Cardiac fibroblast (primary cell): Measurements from ENCODE around the gene THOC2.
"Not testable (repeated sequence)": the region's sequence is repeated elsewhere in the genome, so short reads cannot be mapped to it uniquely, and the experiment has no call there.

Experiments
- DNase-seq, 2 donors: peaks; one replicate each; pipeline versions ENCODE4 v3.0.0 to v3.0.0-alpha.2; 2010; ENCODE audit warnings: low read depth in 2 of 2
- H3K4me3 ChIP-seq, 2 donors: replicated peaks in 1 of 2; 1 replicate in 1 of 2; 2 replicates in 1 of 2; pipeline ENCODE4 v1.5.1; 2011; ENCODE audit warnings: low read depth in 2 of 2, low read length in 2 of 2, mild to moderate bottlenecking in 2 of 2, moderate library complexity in 1 of 2
- TF ChIP-seq, protein P1 (sequence below): IDR thresholded peaks from one replicate; pipeline ENCODE4 v1.5.1; 2011; ENCODE audit warnings: low read depth, mild to moderate bottlenecking, low read length, inconsistent platforms

Gene THOC2

DNA sequence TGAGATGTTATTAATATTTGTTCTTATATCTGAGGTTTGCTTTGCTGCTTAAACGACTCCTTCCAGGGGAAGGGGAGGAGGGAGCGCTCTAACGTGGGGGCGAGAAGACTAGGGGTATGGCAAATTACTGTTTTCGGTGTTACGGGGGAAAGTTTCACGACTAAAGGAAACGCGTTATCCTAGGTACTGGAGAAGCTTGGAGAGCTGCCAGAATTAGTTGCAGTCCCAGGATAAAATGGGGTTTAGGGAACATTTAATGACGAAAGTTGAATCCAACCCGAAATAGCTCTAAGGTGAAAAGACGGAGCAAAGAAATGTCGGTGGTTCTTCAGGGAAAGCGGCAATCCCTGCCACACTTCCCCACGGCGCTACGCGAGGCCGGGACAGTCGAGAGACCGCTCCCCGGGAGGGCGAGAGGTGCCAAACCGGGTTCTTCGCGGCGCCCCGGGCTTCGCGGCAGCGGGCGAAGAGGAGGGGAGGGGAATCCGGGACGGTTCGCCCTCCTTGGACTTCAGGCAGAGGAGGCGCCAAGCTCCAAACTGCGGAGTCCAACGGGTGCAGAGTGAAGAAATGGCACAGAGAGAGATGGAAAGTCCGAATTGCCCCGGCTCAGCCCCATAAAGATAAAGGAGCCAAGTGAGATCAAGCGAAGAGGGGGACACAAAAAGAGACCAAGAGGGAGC, 724 bp downstream of the THOC2 start:
- DNase-seq = peak in 1 of 2 donors; percentile 34
- peak overlapping the region; percentile 84 to 87 for H3K4me3 ChIP-seq
- TF ChIP-seq, protein P1, sequence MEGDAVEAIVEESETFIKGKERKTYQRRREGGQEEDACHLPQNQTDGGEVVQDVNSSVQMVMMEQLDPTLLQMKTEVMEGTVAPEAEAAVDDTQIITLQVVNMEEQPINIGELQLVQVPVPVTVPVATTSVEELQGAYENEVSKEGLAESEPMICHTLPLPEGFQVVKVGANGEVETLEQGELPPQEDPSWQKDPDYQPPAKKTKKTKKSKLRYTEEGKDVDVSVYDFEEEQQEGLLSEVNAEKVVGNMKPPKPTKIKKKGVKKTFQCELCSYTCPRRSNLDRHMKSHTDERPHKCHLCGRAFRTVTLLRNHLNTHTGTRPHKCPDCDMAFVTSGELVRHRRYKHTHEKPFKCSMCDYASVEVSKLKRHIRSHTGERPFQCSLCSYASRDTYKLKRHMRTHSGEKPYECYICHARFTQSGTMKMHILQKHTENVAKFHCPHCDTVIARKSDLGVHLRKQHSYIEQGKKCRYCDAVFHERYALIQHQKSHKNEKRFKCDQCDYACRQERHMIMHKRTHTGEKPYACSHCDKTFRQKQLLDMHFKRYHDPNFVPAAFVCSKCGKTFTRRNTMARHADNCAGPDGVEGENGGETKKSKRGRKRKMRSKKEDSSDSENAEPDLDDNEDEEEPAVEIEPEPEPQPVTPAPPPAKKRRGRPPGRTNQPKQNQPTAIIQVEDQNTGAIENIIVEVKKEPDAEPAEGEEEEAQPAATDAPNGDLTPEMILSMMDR = no peak

DNA sequence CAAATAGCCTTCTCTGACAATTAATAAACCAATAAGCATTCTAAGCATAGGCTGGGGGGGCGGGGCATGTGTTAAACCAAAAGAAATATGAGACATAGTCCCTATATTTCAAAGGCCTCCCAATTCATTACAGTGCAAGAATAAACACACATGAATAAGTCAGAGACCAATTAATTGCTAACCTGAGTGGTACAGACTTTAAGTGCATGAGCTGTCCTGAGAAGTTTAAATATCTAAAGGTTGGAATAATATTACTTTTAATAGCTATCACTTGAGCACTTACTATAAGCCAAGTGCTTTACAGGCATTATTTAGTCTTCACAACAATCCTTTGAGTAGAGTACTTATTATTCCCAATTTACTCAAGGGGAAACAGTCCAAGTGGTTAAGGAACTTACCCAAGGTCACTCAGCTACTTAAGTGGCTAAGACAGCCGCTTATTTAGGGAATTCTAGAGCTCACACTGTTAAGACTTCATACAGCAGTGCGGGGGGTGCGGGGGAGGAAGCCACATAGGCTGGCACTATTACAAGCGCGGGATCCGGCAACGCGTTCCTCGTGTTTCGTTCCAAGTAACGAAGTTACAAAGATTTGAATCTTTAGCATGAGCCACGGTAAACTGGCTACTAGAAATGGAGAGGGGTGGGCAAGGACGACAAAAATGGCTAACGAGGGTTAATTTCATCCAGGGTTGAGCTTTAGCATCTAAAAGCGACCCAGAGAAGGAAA, 1.4 kb downstream of the THOC2 start:
- H3K4me3 ChIP-seq = peak overlapping the region; percentile 84 to 87
- peak; percentile 34 to 40 for DNase-seq
- TF ChIP-seq, protein P1 = no peak

DNA sequence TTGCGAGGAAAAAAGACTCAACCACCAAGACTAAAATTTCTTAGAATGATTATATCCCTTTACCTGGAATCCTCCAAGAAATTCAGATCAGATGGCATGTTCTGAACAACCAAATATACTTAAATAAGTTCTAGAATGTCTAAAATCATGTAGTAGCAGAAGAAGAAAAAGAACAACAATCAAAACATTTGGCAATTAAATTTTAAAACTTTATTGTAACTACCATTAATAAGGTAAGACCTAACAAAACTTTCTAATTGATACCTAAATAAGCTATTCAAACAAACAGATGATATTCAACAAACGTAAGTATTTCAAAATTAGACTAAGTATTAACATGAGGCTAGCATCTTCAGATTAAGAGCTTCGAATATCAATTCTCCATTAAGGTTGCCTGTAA, 4.3 kb downstream of the THOC2 start:
- TF ChIP-seq, protein P1 = no peak
- DNase-seq = no peak
- H3K4me3 ChIP-seq = no peak overlapping the region

DNA sequence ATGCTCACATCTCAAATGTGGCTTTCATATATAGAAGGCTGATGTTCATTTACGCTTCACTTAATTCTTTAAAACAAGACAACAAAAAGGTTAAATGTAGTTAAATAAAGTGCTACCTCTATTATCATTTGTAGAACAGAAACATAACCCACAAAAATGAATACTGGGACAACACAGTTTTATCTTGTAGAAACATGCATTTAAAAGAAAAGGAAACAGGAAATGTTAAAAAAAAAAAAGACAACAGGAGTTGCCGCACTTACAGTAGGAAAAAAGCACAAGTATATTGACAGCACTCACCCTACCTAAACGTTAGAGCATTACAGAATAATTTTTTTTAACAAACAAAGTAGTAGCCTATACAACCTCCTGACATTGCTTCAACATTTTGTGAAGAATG, 4.8 kb downstream of the THOC2 start:
- H3K4me3 ChIP-seq = no peak overlapping the region
- TF ChIP-seq, protein P1 = no peak
- DNase-seq = no peak

DNA sequence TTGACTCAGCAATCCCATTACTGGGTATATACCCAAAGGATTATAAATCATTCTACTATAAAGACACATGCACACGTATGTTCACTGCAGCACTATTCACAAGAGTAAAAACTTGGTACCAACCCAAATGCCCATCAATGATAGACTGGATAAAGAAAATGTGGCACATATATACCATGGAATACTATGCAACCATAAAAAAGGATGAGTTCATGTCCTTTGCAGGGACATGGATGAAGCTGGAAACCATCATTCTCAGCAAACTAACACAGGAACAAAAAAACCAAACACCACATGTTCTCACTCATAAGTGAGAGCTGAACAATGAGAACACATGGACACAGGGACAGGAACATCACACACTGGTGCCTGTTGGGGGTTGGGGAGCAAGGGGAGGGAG, 10.7 kb downstream of the THOC2 start:
- DNase-seq, H3K4me3 ChIP-seq: not testable (repeated sequence)

DNA sequence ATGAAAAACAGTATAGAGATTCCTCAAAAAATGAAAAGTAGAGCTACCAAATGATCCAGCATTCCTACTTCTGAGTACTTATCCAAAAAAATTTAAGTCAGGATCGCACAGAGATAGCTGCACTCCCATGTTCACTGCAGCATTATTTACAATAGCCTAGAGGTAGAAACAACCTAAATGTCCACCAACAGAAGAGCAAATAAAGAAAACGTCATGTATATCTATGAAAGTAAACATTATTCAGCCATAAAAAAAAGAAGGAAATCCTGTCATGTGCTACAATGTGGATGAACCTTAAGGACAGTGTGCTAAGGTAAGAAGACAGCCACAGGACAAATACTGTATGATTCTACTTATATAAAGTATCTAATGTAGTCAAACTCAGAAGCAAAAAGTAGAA, 12.4 kb downstream of the THOC2 start:
- DNase-seq = no peak
- TF ChIP-seq, protein P1 = no peak
- no peak overlapping the region for H3K4me3 ChIP-seq

DNA sequence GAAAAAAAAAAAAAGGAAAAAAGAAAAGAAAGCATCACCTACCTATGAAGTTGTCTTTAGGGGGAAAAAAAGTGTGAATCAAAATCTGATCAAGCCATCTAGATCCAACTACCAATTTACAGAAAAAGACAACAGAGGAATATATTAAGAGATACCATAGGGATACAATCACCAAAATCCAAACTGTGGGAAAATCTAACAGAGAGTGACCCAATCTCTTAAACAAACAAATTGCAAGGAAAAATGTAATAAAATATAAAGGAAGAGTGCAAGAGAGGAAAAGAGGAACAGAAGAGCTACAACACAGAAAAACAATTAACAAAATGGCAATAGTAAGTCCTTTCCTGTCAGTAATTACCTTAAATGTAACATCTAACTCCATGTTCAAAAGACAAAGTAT, 19.0 kb downstream of the THOC2 start:
- no peak for DNase-seq
- TF ChIP-seq, protein P1 = no peak
- no peak overlapping the region for H3K4me3 ChIP-seq
